Measurements from ENCODE around the gene HMGB3.
"Not testable (repeated sequence)": the region's sequence is repeated elsewhere in the genome, so short reads cannot be mapped to it uniquely, and the experiment has no call there.

The HMGB3 gene

DNA sequence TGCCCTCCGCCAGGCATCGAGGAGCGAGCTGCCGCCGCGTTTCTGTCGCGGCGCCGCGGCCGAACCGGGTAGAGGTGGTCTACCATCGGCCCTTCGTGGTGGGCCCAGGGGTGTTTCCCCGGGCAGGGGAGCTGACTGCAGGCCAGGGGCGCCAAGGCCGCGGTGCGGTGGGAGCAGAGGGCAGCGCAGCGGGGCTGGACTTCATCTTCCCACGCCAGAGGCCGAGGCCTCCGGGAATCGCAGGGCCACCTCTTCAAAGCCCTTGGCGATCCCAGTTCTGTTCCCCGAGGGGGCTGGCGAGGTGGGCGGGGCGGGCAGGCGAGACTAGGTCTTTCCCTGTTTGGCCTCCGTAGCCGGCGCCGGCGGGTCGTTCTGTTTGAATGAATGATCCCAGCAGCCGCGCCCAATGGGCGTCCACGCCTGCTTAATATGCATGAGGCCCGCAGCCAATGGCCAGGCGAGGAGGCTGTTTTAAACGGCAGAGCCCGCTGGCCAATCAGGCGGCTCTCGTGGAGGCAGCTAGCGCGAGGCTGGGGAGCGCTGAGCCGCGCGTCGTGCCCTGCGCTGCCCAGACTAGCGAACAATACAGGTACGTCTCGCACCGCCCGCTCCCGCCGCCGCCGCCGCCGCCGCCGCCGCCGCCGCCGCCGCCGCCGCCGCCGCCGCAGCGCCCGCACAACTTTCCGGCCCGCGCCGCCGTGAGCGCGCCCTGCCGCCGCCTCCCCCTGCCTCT is at the start of gene HMGB3:
Gene HMGB3, plus strand, starts transcription at position 548 of the 733 bp plus-strand sequence. CDS start 2,265 bp downstream, outside the sequence.
- DNase-seq (ENCODE audit: low read depth), result peak; percentile 77

- no peak for DNase-seq (ENCODE audit: low read depth)
Measured at GRCh38 chrX:150933945-150934350, 49.2 kb upstream of the HMGB3 start.

DNA sequence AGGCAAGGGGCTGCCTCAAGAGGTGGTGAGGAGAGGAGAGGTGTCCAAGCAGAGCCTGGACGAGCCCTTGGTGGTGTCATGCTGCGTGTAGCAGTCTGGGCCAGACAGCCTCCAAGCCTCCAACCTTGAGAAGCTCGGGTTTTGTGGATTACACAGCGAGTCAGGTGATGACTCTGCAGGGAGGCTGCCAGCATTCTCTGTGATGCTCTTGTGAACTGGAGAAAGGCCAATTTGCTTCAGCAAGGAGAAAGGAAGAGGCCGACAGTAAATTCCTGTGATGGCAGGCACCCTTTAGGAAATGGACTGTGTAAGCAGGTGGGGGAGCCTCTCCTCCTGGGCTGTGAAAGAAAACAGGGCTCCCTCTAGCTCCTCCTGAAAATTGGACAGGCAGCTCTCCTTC is 48.7 kb upstream of the HMGB3 start:
- DNase-seq (ENCODE audit: low read depth), result peak; percentile 65

GRCh38 chrX:150935467-150935866 is 47.7 kb upstream of the HMGB3 start:
- no peak for DNase-seq (ENCODE audit: low read depth)

DNA sequence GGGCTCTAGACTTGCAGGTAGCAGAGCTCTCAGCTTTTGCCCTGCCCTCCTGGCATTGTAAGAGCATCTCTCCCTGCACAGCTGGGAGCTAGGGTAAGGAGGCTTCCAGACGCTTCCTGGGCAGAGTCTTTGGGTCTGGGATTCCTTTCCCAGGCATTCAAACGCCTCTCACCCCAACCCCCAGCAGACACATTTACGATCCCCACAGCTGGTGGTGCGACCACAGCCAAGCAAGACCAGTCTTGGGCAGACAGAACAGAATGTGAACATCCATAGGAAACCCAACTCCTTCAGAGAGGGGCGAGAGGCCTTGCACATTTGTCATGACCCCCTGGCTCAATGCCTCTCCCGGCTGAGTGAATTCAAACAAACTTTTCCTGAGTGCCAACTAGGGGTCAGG is 46.6 kb upstream of the HMGB3 start:
- no peak for DNase-seq (ENCODE audit: low read depth)

DNA sequence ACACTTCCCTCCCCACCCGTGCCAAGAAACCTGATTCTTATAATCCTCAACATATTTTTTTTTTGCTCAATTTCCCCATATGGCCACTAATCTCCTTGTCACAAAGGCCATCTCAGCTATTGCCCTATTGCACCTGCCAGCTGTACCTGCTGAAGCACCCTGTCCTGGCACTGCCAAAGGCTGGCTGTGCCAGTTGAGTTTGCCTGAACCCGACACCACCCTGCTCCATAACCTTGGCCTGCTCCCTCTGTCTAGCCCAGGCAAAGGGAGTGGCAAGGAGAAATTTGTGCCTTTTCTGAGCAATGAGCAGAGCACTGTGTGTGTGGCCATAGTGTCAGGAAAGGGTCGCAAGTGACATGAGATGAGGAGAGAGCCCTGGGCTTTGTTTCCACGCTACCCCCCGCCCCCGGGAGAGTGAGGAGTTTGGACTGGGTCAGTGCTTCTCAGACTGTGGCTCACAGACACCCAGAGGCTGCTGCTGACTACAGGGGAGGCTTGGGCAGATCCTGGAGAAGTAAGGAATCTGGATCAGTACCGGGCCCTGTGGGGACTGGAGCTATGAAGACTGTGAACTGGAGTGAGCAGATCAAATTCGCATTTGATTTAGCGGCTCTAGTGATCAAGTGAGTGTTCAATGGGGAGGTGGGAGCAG is 42.2 kb upstream of the HMGB3 start:
- DNase-seq (ENCODE audit: low read depth), result no peak

DNA sequence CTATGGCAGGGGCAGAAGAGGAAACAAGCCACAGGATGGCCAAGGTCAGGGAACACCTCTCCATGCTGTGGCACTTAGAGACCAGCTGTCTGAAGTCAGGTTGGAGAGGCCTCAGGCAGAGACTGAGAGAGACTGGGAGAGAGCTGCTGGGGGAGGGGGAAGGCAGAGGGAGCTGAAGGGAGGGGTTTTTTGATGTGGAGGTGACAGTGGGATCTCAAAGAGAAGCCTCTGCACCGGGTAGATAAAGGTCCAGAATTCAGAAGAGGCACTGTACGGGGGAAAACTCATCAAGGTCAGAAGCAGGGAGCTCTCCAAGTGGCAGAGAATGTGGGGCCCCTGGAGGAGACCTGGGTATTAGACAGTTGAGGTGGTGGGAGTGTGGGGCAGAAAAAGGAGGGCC is 41.6 kb upstream of the HMGB3 start:
- no peak for DNase-seq (ENCODE audit: low read depth)

- no peak for DNase-seq (ENCODE audit: low read depth)
Measured at GRCh38 chrX:150942942-150943594, 40.1 kb upstream of the HMGB3 start.

DNA sequence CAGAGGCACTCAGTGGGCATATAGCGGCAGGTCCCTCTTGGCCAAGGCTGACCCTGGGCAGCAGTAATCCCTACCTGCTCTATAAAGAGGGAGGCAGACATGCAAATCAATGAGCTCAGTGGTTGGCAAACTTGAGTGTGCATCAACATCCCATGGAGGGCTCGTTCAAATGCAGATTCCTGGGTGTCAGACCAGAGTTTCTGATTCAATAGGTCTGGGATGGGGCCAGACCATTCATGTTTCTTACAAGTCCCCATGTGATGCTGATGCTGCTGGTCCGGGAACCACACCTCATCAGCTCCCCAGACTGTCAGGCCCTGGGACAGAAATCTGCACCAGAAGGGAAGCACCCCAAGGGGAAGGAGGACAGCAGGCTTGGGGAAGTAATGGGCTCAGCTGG is 38.9 kb upstream of the HMGB3 start:
- DNase-seq (ENCODE audit: low read depth), result no peak

- DNase-seq (ENCODE audit: low read depth), result no peak
Measured at GRCh38 chrX:150954951-150955350, 28.2 kb upstream of the HMGB3 start.

DNA sequence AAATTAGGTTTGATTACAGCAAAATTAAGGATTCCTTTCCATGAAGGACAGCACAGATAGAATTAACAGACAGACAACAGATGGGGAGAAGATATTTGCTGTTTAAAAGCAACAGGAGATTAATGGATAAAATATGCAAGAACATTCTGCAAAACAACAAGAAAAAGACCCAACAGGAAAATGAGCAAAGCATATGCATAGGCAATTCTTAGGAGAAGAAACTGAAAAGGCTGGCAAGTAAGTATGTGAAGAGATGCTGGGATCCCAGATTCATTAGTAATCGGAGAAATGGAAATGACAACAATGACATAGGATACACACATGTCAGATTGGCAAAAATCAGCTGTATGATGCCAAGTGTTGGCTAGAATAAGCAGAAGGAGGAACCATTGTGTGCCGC is 27.5 kb upstream of the HMGB3 start:
- no peak for DNase-seq (ENCODE audit: low read depth)

GRCh38 chrX:150958177-150958576 is 25.0 kb upstream of the HMGB3 start:
- DNase-seq (ENCODE audit: low read depth), result no peak

- DNase-seq (ENCODE audit: low read depth), result no peak
Measured at GRCh38 chrX:150959557-150959956, 23.6 kb upstream of the HMGB3 start.

DNA sequence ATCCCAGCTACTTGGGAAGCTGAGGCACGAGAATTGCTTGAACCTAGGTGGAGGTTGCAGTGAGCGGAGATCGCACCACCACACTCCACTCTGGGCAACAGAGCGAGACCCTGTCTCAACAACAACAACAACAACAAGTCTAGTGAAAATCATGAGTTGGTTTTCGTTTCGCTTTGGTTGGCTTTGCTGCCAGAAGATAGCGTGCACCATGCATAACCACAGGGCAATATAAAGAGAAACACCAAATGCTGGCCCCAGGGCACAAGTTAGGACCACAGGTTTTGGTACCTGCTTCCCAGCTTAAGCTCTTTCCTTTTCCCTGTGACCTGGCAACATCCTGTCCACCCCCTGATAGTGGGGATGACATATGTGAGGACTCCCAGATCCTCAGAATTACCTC is 21.5 kb upstream of the HMGB3 start:
- no peak for DNase-seq (ENCODE audit: low read depth)

- DNase-seq (ENCODE audit: low read depth), result not testable (repeated sequence)
Measured at GRCh38 chrX:150964416-150964815, 18.7 kb upstream of the HMGB3 start.

GRCh38 chrX:150966235-150966634 is 16.9 kb upstream of the HMGB3 start:
- DNase-seq (ENCODE audit: low read depth), result no peak

DNA sequence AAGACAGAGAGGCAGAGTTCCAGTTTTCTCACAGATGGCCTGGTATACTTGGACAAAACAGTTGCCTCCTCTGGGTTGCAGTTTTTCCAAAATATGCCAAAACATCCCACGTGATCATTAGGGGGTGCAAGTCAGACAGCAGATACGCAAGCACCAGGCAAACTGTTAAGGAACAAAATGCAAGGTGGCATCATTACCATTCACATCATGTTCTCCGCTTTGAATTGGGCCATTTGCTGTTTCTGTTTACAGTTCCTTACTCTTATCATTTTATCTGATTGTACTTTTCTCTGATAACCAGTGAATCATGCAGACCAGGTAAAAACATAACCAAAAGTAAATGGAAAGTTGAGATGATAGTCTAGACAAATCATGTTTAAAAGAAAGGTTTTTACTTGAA is 16.4 kb upstream of the HMGB3 start:
- no peak for DNase-seq (ENCODE audit: low read depth)

DNA sequence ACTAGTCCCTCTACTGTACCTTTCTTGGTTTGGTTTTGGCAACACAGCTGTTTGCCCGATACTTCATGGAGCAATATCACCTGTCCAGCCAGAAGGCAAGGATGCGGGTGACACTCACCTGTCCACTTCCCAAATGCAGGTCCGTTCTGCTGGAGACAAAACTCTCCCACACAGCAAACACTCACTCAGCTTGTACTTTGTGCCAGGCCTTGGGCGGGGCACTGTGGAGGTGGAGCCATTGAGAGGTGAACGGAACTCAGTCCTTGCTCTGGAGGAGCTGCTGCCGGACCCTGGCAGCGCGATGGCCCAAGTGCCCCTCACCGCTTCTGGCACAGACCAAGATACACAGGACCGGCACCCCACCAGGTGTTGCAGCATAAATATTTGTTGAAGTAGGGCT is 15.3 kb upstream of the HMGB3 start:
- DNase-seq (ENCODE audit: low read depth), result no peak

DNA sequence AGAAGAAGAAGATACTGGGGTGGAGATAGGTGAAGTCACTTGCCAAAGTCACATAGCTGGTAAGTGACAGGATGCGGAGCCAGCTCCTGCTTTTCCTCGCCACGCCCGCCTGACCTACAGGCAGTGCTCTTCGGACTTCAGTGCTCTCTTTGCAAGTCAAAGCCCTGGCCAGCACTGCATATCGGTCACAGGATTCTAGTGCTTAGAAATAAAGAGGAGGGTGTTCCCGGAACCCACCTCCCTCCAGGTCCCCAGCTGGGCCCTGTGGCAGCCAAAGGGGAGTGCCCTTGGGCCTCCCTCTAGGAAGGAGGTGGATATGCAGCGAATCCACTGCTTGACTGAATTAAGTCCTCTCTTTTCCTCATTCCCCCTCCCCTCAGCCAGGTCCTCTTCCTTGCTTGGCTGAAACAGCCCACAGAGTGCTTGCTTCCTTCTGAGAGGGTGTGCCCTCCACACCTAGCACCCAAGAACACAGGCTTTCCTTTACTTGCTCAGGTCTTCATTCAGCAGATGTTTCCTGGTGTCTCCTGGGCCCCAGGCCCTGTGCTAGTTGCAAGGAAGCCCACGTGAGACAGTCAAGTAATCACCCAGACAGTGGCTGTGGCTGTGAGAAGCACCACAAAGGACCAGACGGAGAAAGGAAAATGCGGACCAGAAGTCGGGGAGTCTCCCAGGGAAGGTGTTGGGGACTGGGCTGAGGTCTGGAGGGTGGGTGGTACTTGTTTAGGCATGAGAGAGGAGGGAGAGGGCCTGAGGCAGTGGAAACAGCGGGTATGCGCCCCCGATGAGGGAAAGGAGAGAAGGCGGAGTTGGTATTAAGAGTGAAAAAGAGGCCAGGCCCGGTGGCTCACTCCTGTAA is 14.0 kb upstream of the HMGB3 start:
- DNase-seq (ENCODE audit: low read depth), result no peak

GRCh38 chrX:150972450-150972849 is 10.7 kb upstream of the HMGB3 start:
- DNase-seq (ENCODE audit: low read depth), result no peak

- DNase-seq (ENCODE audit: low read depth), result no peak
Measured at GRCh38 chrX:150975655-150976390, 7.3 kb upstream of the HMGB3 start.
